Heart left ventricle (tissue), 16 donors: ENCODE data around the gene ORC4. TPM values are rescaled to one million over a fixed set of nuclear protein-coding genes. Genes with fewer than 3 reads are reported as not detected.

ENCODE experiments used
- ATAC-seq, 4 donors: fragments of 200-7000 bp; cut with Tn5 transposase; one replicate each; pipeline ENCODE4 v1.9.1; 2020 to 2022; ENCODE audit warnings: moderate library complexity in 4 of 4, mild to moderate bottlenecking in 3 of 4, moderate number of reproducible peaks in 1 of 4
- DNase-seq, 5 donors: peaks; one replicate each; pipeline ENCODE4 v3.0.0-alpha.2; 2020
- H3K27ac ChIP-seq, 12 donors: fragments of 200-600 bp; sonication (generic) in 4 of 12; one replicate each; pipeline versions ENCODE4 v1.5.0 to v1.8.0; 2016 to 2022; ENCODE audit warnings: mild to moderate bottlenecking in 2 of 12
- H3K27me3 ChIP-seq, 9 donors: fragments of 200-600 bp; sonication (generic) in 2 of 9; one replicate each; pipeline versions ENCODE4 v1.5.1 to v1.8.0; 2016 to 2022; ENCODE audit warnings: mild to moderate bottlenecking in 3 of 9
- H3K36me3 ChIP-seq, 9 donors: fragments of 200-600 bp; sonication (generic) in 2 of 9; one replicate each; pipeline versions ENCODE4 v1.5.0 to v1.8.0; 2018 to 2022; ENCODE audit warnings: mild to moderate bottlenecking in 2 of 9
- H3K4me1 ChIP-seq, 12 donors: fragments of 200-600 bp; sonication (generic) in 4 of 12; one replicate each; pipeline versions ENCODE4 v1.5.0 to v1.8.0; 2016 to 2022; ENCODE audit warnings: mild to moderate bottlenecking in 3 of 12
- H3K4me3 ChIP-seq, 12 donors: fragments of 200-600 bp; sonication (generic) in 4 of 12; one replicate each; pipeline versions ENCODE4 v1.5.0 to v1.8.0; 2017 to 2022; ENCODE audit warnings: mild to moderate bottlenecking in 9 of 12, moderate library complexity in 4 of 12
- H3K9me3 ChIP-seq, 12 donors: fragments of 200-600 bp; sonication (generic) in 4 of 12; one replicate each; pipeline versions ENCODE4 v1.5.0 to v1.8.0; 2016 to 2022; ENCODE audit warnings: mild to moderate bottlenecking in 1 of 12
- CTCF ChIP-seq, 12 donors: fragments of 200-600 bp; sonication (generic) in 4 of 12; IDR thresholded peaks; one replicate each; pipeline versions ENCODE4 v1.5.0 to v1.8.0; 2018 to 2022; ENCODE audit warnings: antibody characterized with exemption in 12 of 12, mild to moderate bottlenecking in 5 of 12
- POLR2A ChIP-seq, 2 donors: fragments of 450-650 bp; IDR thresholded peaks; one replicate each; pipeline ENCODE4 v1.6.1; 2017; ENCODE audit warnings: antibody characterized with exemption in 2 of 2, mild to moderate bottlenecking in 2 of 2, moderate library complexity in 2 of 2
- WGBS, 4 donors: extraction: QIAGEN DNeasy Blood & Tissue Kit in 2 of 4; methylation state at CpG; one replicate each; pipeline versions ENCODE4 v1.1.5 to v1.1.7; 2013 to 2018; 5-methylcytosine and 5-hydroxymethylcytosine counted together
- intact Hi-C, 10 donors: fragments of 100-400 bp; cut with DNase I; formaldehyde crosslinking; loops; one replicate each; pipeline versions ENCODE4 v1.11.1 to v1.14.2; 2022
- polyA plus RNA-seq, 2 donors: library from polyadenylated mRNA; stranded (reverse); fragments of 200-250 nt; gene quantifications; one replicate each; pipeline ENCODE4 v1.2.3, GENCODE V29; 2013
- total RNA-seq, 9 donors: library from RNA; depleted of rRNA in 2 of 9; stranded (reverse); fragments of >200 nt in 2 of 9; fragmentation: NEBNext Ultra II Directional in 3 of 9; extraction: Animal tissue kit (Norgen Biotek cat#: 25700) in 3 of 9; gene quantifications; one replicate each; pipeline versions ENCODE4 v1.1.0 to v1.2.4, GENCODE V29; 2016 to 2023
- donor health status: ischemic (EF 13 %, LVEDD 7.1; RV severe dilation, severe dysfunction).
- donor health status: healthy with polysubstance abuse.
- donor health status: DM: no; HTN: yes; CAD: no.
- donor health status: DM: no; HTN: no; CAD: no.
- donor health status: ischemic (EF 25% LVEDD 6.9; RV normal size, moderate dysfunction).
- donor health status: ischemic (EF 25% LVEDD 5.7; RV mildly dilated, moderate dysfunction).
- donor health status: healthy.
- donor health status: DM: yes; HTN: yes; CAD: no.
- donor health status: ischemic (EF 35%, LVEDD 5.7; RV mildly dilated, moderate dysfunction).
- donor health status: nonischemic (EF 11% LVEDD 7.7; RV severe dilation, severe dysfunction).
- donor health status: DM: yes; HTN: yes; CAD: no.
- donor health status: PGD.
- donor health status: ischemic (EF 29% LVEDD 5.4; RV normal size, mild dysfunction).
- donor health status: nonischemic (EF 23%, LVEDD 6.1; RV moderate dilation, normal function).

ORC4 gene
- total and polyA plus RNA-seq, 11 donors: 7.5 to 64.7 (median 38.9) TPM

GRCh38 chr2:148022351-148022750 lies 1.8 kb upstream of the ORC4 start:
- TF ChIP-seq CTCF (IDR thresholded peaks at IDR 0.05) (no peak), POLR2A (IDR thresholded peaks at IDR 0.05) (no peak)
- whole genome bisulfite sequencing, 4 donors: 14 to 22% (median 16%) methylated on average over 1 of the region's 1 CpG
- peaks cover 0 to 6% (median 0%) of the 10 kb centered on the region in 9 donors for H3K36me3 ChIP-seq
- peaks cover 3 to 54% (median 34%) of the 10 kb centered on the region in 12 donors for H3K4me1 ChIP-seq
- peak overlapping the region; percentile 51 to 94 (median 84) for H3K4me3 ChIP-seq
- intact Hi-C loops: loop anchor here in 3 of 10 donors (10.0 kb wide), 3 partner anchors 178 to 1562 kb away; partner anchors contain the start of genes ACVR2A (in 1 of the 3), EPC2 (in 1 of the 3) and MMADHC (in 1 of the 3)
- DNase-seq (no peak), ATAC-seq (no peak)
- H3K9me3 ChIP-seq: no peaks in the 10 kb centered on the region
- H3K27ac ChIP-seq: peak overlapping the region in 3 of 12 donors; percentile 91 to 95 (median 94)
- H3K27me3 ChIP-seq: no peaks in the 10 kb centered on the region

- DNase-seq (no peak), ATAC-seq (no peak)
- TF ChIP-seq POLR2A (IDR thresholded peaks at IDR 0.05) (no peak), CTCF (IDR thresholded peaks at IDR 0.05) (no peak)
- H3K4me3 ChIP-seq: peak overlapping the region; percentile 51 to 94 (median 84)
- H3K27ac ChIP-seq: peak overlapping the region in 10 of 12 donors; percentile 91 to 98 (median 93)
- intact Hi-C loops: loop anchor here in 3 of 10 donors (10.0 kb wide), 3 partner anchors 177 to 1563 kb away; partner anchors contain the start of genes ACVR2A (in 1 of the 3), EPC2 (in 1 of the 3) and MMADHC (in 1 of the 3)
- H3K9me3 ChIP-seq: no peaks in the 10 kb centered on the region
- H3K36me3 ChIP-seq: peaks cover 0 to 6% (median 0%) of the 10 kb centered on the region in 9 donors
- no peaks in the 10 kb centered on the region for H3K27me3 ChIP-seq
- WGBS, 4 donors: 0 to 3% (median 2%) methylated on average over 3 of the region's 3 CpGs
- H3K4me1 ChIP-seq: peaks cover 3 to 54% (median 34%) of the 10 kb centered on the region in 12 donors
Observed at GRCh38 chr2:148021886-148022285, 1.3 kb upstream of the ORC4 start.

GRCh38 chr2:148021059-148021861 lies 723 bp upstream of the ORC4 start, which contains the start of gene MBD5:
MBD5 (plus strand) TSS chr2:148021091.
- DNase-seq (peak; percentile 24 to 68 (median 40)), ATAC-seq (peak; percentile 8 to 32 (median 24))
- H3K9me3 ChIP-seq: no peaks in the 10 kb centered on the region
- H3K36me3 ChIP-seq: peaks cover 0 to 5% (median 0%) of the 10 kb centered on the region in 9 donors
- peak within 1 kb of the TSS; percentile 61 to 98 (median 93) for H3K27ac ChIP-seq
- intact Hi-C loops: loop anchor here in 3 of 10 donors (10.0 kb wide), 3 partner anchors 176 to 1564 kb away; partner anchors contain the start of genes ACVR2A (in 1 of the 3), EPC2 (in 1 of the 3) and MMADHC (in 1 of the 3)
- peaks cover 3 to 50% (median 34%) of the 10 kb centered on the region in 12 donors for H3K4me1 ChIP-seq
- WGBS, 4 donors: 0 to 2% (median 1%) methylated on average over 10 to 11 of the region's 11 CpGs
- H3K4me3 ChIP-seq: peak within 1 kb of the TSS; percentile 73 to 94 (median 84)
- no peak for TF ChIP-seq CTCF (IDR thresholded peaks at IDR 0.05)
- TF ChIP-seq POLR2A (IDR thresholded peaks at IDR 0.05): no peak
- no peaks in the 10 kb centered on the region for H3K27me3 ChIP-seq

- TF ChIP-seq POLR2A (IDR thresholded peaks at IDR 0.05) (no peak), CTCF (IDR thresholded peaks at IDR 0.05) (no peak)
- no peak overlapping the region for H3K27ac ChIP-seq
- DNase-seq: no peak
- peaks cover 0 to 15% (median 10%) of the 10 kb centered on the region in 12 donors for H3K4me1 ChIP-seq
- H3K9me3 ChIP-seq: peaks cover 0 to 10% (median 0%) of the 10 kb centered on the region in 12 donors
- intact Hi-C loops: no loop called here
- no peaks in the 10 kb centered on the region for H3K27me3 ChIP-seq
- H3K4me3 ChIP-seq: no peak overlapping the region
- no peaks in the 10 kb centered on the region for H3K36me3 ChIP-seq
- ATAC-seq: no peak
- WGBS, 4 donors: 76 to 82% (median 78%) methylated on average over 5 of the region's 5 CpGs
Observed at GRCh38 chr2:148014616-148015015, 5.9 kb downstream of the ORC4 start.
